Coronary artery (tissue), 2 donors: ENCODE results near the gene ERICH6.

Experiments used
- DNase-seq: peaks from one replicate; pipeline ENCODE4 v3.0.0-alpha.2; 2017; ENCODE audit warnings: low spot score
- H3K27ac ChIP-seq, 2 donors: fragments of 200-600 bp; sonication (generic); one replicate each; pipeline ENCODE4 v1.5.1; 2016 to 2019
- H3K4me3 ChIP-seq: fragments of 200-600 bp; sonication (generic); 2 replicates; pipeline ENCODE4 v1.5.1; 2016; ENCODE audit warnings: mild to moderate bottlenecking, moderate library complexity
- TF ChIP-seq, protein P1 (sequence below): fragments of 200-600 bp; sonication (generic); IDR thresholded peaks from one replicate; pipeline ENCODE4 v1.5.1; 2019; ENCODE audit warnings: antibody characterized with exemption

ERICH6 gene

GRCh38 chr3:150699068-150699639 is 4.6 kb downstream of the ERICH6 start:
- TF ChIP-seq, protein P1, sequence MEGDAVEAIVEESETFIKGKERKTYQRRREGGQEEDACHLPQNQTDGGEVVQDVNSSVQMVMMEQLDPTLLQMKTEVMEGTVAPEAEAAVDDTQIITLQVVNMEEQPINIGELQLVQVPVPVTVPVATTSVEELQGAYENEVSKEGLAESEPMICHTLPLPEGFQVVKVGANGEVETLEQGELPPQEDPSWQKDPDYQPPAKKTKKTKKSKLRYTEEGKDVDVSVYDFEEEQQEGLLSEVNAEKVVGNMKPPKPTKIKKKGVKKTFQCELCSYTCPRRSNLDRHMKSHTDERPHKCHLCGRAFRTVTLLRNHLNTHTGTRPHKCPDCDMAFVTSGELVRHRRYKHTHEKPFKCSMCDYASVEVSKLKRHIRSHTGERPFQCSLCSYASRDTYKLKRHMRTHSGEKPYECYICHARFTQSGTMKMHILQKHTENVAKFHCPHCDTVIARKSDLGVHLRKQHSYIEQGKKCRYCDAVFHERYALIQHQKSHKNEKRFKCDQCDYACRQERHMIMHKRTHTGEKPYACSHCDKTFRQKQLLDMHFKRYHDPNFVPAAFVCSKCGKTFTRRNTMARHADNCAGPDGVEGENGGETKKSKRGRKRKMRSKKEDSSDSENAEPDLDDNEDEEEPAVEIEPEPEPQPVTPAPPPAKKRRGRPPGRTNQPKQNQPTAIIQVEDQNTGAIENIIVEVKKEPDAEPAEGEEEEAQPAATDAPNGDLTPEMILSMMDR: no peak
- no peak overlapping the region for H3K4me3 ChIP-seq
- H3K27ac ChIP-seq: no peak overlapping the region
- no peak for DNase-seq

- TF ChIP-seq, protein P1: no peak
- Histone ChIP-seq H3K4me3 (no peak overlapping the region), H3K27ac (no peak overlapping the region)
- no peak for DNase-seq
These were observed 6.1 kb downstream of the ERICH6 start for GRCh38 chr3:150697646-150698045.

- DNase-seq: no peak
- TF ChIP-seq, protein P1: no peak
- H3K4me3 ChIP-seq: no peak overlapping the region
- no peak overlapping the region for H3K27ac ChIP-seq
These were observed 12.2 kb downstream of the ERICH6 start for GRCh38 chr3:150691414-150692040.

GRCh38 chr3:150687613-150688012 is 16.1 kb downstream of the ERICH6 start:
- TF ChIP-seq, protein P1: no peak
- no peak for DNase-seq

DNA sequence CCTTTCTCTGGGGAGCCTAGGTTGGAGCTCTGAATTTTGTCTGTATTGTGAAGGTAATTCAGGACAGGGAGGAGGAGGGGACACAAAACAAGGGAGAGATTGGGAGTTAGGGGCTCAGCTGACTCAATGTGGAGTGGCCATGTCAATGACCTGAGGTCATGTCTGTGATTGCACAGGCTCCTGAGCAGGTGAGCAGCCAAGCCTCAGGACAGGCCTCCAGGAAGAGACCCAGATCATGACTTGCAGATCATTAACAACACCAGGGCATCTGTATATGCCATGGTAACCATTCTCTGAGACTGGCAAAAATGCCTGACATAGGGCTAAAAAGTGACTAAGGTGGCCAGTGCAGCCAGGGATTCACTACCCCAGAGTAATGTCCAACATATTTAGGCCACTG is 20.9 kb downstream of the ERICH6 start:
- Histone ChIP-seq H3K4me3 (no peak overlapping the region), H3K27ac (no peak overlapping the region)
- DNase-seq: no peak
- TF ChIP-seq, protein P1: no peak

More at GRCh38 chr3:150687613-150688012, 16.1 kb downstream of the ERICH6 start:
- Histone ChIP-seq H3K4me3 (no peak overlapping the region), H3K27ac (no peak overlapping the region)

GRCh38 chr3:150682279-150682678 is 21.4 kb downstream of the ERICH6 start:
- Histone ChIP-seq H3K4me3 (no peak overlapping the region), H3K27ac (no peak overlapping the region)
- no peak for DNase-seq
- TF ChIP-seq, protein P1: no peak

DNA sequence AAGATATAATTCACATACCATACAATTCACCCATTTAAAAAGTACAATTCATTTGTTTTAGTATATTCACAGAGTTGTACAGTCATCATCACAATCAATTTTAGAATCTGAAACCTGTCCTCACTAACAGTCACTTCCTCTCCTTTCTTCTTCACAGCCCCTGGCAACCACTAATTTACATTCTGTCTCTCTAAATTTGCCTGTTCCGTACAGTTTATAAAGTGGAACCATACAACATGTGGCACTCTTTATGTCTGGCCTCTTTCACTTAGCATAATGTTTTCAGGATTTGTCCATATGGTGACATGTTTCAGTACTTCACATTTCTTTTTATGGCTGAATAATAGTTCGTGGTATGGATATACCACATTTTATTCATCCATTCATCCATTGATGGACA is 22.7 kb downstream of the ERICH6 start:
- TF ChIP-seq, protein P1: no peak
- H3K27ac ChIP-seq: no peak overlapping the region
- DNase-seq: no peak

More for the DNA sequence above, 22.7 kb downstream of the ERICH6 start:
- no peak overlapping the region for H3K4me3 ChIP-seq
